ENCODE results near the gene CRACR2B. TPM values are rescaled to one million over a fixed set of nuclear protein-coding genes. Genes with fewer than 3 reads are reported as not detected.

The CRACR2B gene
- total RNA-seq, result 10 to 100 TPM; 10.2 to 28.0 (median 15.3) TPM
- polyA plus RNA-seq, result 10 to 100 TPM in 2 of 3 donors, 1 to 10 TPM in 1; 6.1 to 34.1 (median 12.6) TPM
- long read RNA-seq, donor 1, result 0 reads
- long read RNA-seq, donor 2, partial matches to known transcripts, result 9 of 9 reads
- long read RNA-seq, donor 2, other reads (novel, unspliced or antisense), result 0 of 9 reads

DNA sequence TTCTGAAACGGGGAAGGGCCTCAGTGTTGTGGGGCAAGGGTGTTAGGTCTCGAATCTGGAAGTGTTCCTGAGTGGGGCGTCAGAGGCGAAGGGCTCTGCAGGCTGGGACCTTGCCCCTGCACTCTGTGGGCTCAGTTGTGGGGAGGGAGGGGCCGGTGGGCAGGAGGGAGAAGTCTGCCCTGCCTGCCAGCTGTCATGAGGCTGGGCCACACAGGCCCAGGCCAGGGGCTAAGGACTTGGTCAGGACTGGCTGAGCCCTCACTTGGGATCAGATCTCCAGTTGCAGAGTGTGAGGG lies at the start of gene CRACR2B:
CRACR2B (plus strand) TSS at position 23 of the 296 bp plus-strand sequence. CDS start 689 bp downstream, outside the sequence.
- Histone ChIP-seq H3K27me3 (replicated peaks in 1 of 7) (peaks cover 0 to 62% (median 22%) of the 10 kb centered on the region in 7 donors), H3K4me3 (peak within 1 kb of the TSS; percentile 29 to 74 (median 50)), H3K4me1 (peaks cover 52 to 98% (median 76%) of the 10 kb centered on the region in 6 donors), H3K9me3 (no peaks in the 10 kb centered on the region), H3K36me3 (peaks cover 0 to 31% (median 25%) of the 10 kb centered on the region in 6 donors), H3K27ac (peak within 1 kb of the TSS; percentile 42 to 88 (median 78))
- TF ChIP-seq POLR2A (IDR thresholded peaks at IDR 0.05) (no peak), POLR2AphosphoS5 (IDR thresholded peaks at IDR 0.05) (peak in 1 of 3 donors; percentile 30)
- TF ChIP-seq, protein P1, sequence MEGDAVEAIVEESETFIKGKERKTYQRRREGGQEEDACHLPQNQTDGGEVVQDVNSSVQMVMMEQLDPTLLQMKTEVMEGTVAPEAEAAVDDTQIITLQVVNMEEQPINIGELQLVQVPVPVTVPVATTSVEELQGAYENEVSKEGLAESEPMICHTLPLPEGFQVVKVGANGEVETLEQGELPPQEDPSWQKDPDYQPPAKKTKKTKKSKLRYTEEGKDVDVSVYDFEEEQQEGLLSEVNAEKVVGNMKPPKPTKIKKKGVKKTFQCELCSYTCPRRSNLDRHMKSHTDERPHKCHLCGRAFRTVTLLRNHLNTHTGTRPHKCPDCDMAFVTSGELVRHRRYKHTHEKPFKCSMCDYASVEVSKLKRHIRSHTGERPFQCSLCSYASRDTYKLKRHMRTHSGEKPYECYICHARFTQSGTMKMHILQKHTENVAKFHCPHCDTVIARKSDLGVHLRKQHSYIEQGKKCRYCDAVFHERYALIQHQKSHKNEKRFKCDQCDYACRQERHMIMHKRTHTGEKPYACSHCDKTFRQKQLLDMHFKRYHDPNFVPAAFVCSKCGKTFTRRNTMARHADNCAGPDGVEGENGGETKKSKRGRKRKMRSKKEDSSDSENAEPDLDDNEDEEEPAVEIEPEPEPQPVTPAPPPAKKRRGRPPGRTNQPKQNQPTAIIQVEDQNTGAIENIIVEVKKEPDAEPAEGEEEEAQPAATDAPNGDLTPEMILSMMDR (IDR thresholded peaks at IDR 0.05 in 8 of 11, conservative IDR thresholded peaks at IDR 0.05 in 3 of 11), result no peak
- intact Hi-C loops (cut with DNase I; ENCODE audit: low total_unique reads), result no loop called here
- WGBS, 5 donors, result 17 to 50% (median 35%) methylated on average over 4 to 5 of the region's 5 CpGs
- peak; percentile 84 for DNase-seq

DNA sequence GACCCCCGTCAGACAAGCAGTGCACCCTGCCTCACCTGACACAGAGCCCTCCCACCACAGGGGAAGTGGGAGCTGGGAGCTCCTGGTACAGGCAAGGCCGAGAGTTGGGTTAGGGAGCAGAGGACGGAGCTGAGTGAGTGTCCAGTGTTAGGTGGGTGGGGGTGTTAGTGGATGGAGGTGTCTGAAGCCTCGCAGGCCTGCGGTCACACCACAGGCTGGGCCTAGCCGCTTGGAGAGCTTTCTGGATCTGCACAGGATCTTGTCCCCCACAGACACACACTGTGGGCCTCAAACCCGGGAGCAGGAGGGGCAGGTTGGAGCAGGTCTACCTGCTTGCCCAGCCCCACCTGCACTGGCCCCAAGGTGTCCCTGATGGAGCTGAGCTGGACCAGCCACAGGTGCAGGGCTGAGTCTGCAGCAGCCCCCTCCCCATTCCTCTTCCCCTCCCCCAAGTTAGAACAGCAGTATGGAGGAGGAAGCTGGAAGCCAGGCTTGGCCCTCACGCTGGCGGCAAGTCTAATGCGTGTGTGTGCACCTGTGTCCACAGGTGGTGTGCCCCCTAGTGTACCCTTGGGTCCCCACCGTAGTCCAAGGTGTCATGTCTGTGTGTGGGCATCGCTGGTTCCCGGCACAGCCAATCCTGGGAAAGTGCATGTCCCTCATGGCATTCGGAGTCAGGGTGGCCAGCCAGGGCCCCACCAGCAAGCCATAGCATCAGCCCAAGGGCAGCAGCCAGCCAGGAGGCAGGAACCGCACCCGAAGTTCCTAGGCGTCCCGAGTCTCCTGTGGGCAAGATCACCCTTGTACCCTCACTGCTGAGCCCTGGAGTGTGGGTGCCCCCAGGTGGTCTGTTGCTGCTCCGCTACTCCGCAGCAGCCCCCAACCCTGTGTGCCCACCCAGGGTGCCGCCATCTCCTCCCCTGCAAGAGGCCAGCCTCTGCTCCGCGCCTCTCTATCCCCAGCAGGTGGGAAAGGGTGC lies 48.5 kb upstream of the CRACR2B start:
- H3K36me3 ChIP-seq, result peaks cover 0 to 6% (median 0%) of the 10 kb centered on the region in 6 donors
- TF ChIP-seq, protein P1 (IDR thresholded peaks at IDR 0.05 in 8 of 11, conservative IDR thresholded peaks at IDR 0.05 in 3 of 11), result no peak
- TF ChIP-seq POLR2AphosphoS5 (IDR thresholded peaks at IDR 0.05), result peak in 1 of 3 donors; percentile 3
- peaks cover 14 to 60% (median 44%) of the 10 kb centered on the region in 6 donors for H3K4me1 ChIP-seq
- H3K27me3 ChIP-seq (replicated peaks in 1 of 7), result no peaks in the 10 kb centered on the region
- intact Hi-C loops (cut with DNase I; ENCODE audit: low total_unique reads), result no loop called here
- peak; percentile 74 for DNase-seq
- no peak overlapping the region for H3K4me3 ChIP-seq
- no peak overlapping the region for H3K27ac ChIP-seq
- no peaks in the 10 kb centered on the region for H3K9me3 ChIP-seq
- WGBS, 5 donors, result 88 to 98% (median 93%) methylated on average over 14 to 23 of the region's 23 CpGs

DNA sequence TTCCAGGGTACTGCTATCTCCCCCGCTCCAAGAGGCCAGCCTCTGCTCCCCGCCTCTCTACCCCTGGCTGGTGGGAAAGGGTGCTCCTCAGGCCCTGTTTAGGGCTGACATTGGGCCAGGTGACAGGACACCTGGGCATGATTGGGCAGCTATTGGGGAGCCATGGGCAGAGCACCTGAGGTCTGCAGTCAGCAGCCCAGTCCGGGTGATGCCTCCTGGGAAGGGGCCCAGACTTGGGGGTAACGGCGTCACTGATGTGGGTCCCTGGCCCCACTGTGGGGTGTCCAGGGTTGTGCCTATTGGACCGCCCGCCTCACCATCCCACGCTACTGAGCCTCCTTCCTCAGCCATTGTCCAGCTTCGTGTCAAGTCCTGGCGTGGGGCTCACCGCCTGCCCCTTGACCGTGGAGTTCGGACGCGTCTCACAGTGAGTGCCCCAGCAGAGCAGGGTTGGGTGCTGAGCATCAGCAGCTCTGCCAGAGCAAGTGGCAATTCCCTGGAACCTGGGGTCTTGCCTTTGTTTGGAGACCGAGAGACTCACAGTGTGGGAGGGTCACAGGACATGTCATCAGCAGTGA lies 47.7 kb upstream of the CRACR2B start:
- Histone ChIP-seq H3K9me3 (no peaks in the 10 kb centered on the region), H3K36me3 (peaks cover 0 to 4% (median 0%) of the 10 kb centered on the region in 6 donors), H3K4me1 (peaks cover 14 to 52% (median 37%) of the 10 kb centered on the region in 6 donors), H3K27ac (no peak overlapping the region), H3K4me3 (no peak overlapping the region), H3K27me3 (replicated peaks in 1 of 7) (no peaks in the 10 kb centered on the region)
- TF ChIP-seq, protein P1 (IDR thresholded peaks at IDR 0.05 in 8 of 11, conservative IDR thresholded peaks at IDR 0.05 in 3 of 11), result no peak
- TF ChIP-seq POLR2A (IDR thresholded peaks at IDR 0.05) (no peak), POLR2AphosphoS5 (IDR thresholded peaks at IDR 0.05) (no peak)
- WGBS, 5 donors, result 92 to 98% (median 96%) methylated on average over 9 to 16 of the region's 16 CpGs
- no peak for DNase-seq
- intact Hi-C loops (cut with DNase I; ENCODE audit: low total_unique reads), result no loop called here

Measured in spleen (tissue), 13 donors.